Activated CD4-positive, alpha-beta memory T cell treated with anti-CD3 and anti-CD28 coated beads for 36 hours (primary cell): ENCODE measurements around the gene INPP5B. TPM values are rescaled to one million over a fixed set of nuclear protein-coding genes. Genes with fewer than 3 reads are reported as not detected.

Source experiments
- CTCF ChIA-PET: fragments of 350-600 bp; sonication (Branson Sonifier 250); formaldehyde crosslinking; loops from one replicate; lab custom pipeline; 2021; ENCODE audit warnings: antibody characterized with exemption, inconsistent platforms; lab: Charles Lee
- POLR2A ChIA-PET: fragments of 350-600 bp; sonication (Branson Sonifier 250); formaldehyde crosslinking; loops from one replicate; lab custom pipeline; 2021; ENCODE audit warnings: antibody characterized with exemption; lab: Charles Lee
- DNase-seq: peaks from one replicate; pipeline ENCODE4 v3.0.0-alpha.2; 2020
- H3K27ac Mint-ChIP-seq: one replicate; pipeline ENCODE4 v1.8.0; 2021; ENCODE audit warnings: mixed read lengths
- H3K27me3 Mint-ChIP-seq: one replicate; pipeline ENCODE4 v1.8.0; 2021; ENCODE audit warnings: mixed read lengths
- H3K36me3 Mint-ChIP-seq: one replicate; pipeline ENCODE4 v1.8.0; 2021; ENCODE audit warnings: mixed read lengths
- H3K4me1 Mint-ChIP-seq: one replicate; pipeline ENCODE4 v1.8.0; 2021; ENCODE audit warnings: low read depth, mixed read lengths
- H3K4me3 Mint-ChIP-seq: one replicate; pipeline ENCODE4 v1.8.0; 2021; ENCODE audit warnings: mild to moderate bottlenecking, mixed read lengths
- H3K9me3 Mint-ChIP-seq: one replicate; pipeline ENCODE4 v1.8.0; 2021; ENCODE audit warnings: mixed read lengths
- intact Hi-C: fragments of 100-400 bp; cut with micrococcal nuclease; formaldehyde crosslinking; loops from one replicate; pipeline ENCODE4 v1.15.1; 2023
- total RNA-seq, 2 experiments: library from RNA; stranded (reverse); gene quantifications; one replicate each; pipeline ENCODE4 v1.2.3, GENCODE V29; 2021

INPP5B gene
- total RNA-seq, 2 experiments from 2014 or later = 24.3 to 24.4 TPM

DNA sequence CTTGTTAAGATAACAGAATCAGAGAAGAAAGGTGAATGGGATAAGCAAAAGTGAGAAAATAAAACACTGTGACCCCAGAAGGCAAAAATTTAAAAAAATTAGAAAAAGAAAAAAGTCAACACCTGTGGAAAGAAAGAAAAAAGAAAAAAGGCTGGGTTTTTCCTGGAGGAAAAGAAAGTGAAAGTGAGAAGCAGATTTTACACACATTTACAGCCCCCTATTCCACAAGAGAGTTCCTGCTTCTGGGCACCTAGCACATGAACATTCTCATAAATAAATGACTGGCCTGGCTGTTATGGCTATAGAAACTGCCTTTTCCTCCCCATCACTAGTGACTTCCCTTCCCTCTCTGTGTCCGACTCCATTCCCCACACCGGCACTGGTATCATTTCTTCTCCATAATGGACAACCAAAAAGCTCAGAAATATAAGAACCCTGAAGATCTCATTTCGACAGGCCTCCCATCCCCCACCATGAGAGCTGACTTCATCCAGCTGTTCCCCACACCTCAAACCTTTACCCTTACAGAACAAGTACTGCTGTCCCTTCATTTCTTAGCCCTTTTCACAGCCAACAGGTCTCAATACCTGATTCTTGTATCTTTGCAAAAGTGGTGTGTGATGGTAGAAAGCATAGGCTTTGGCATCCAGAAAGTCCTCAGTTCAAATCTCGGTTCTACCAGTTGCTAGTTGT, 100.1 kb downstream of the INPP5B start:
- no peaks in the 10 kb centered on the region for H3K27me3 Mint-ChIP-seq
- H3K4me1 Mint-ChIP-seq = peaks cover 33% of the 10 kb centered on the region
- no peak for DNase-seq
- CTCF ChIA-PET = interaction anchor here (1.0 kb wide), 1 partner anchor 13 kb away, joined by 4 read pairs; the partner anchor contains the start of gene MTF1
- H3K27ac Mint-ChIP-seq = peak overlapping the region; percentile 39
- peaks cover 5% of the 10 kb centered on the region for H3K36me3 Mint-ChIP-seq
- H3K4me3 Mint-ChIP-seq = peak overlapping the region; percentile 28
- intact Hi-C loops = no loop called here
- POLR2A ChIA-PET = no interaction called here
- H3K9me3 Mint-ChIP-seq = no peaks in the 10 kb centered on the region

- Mint-ChIP-seq H3K27me3 (no peaks in the 10 kb centered on the region), H3K27ac (no peak overlapping the region), H3K4me1 (peaks cover 33% of the 10 kb centered on the region), H3K36me3 (peaks cover 8% of the 10 kb centered on the region), H3K9me3 (no peaks in the 10 kb centered on the region), H3K4me3 (no peak overlapping the region)
- POLR2A ChIA-PET = no interaction called here
- CTCF ChIA-PET = no interaction called here
- intact Hi-C loops = no loop called here
- no peak for DNase-seq
Observed at GRCh38 chr1:37845786-37846185, 101.1 kb downstream of the INPP5B start.

DNA sequence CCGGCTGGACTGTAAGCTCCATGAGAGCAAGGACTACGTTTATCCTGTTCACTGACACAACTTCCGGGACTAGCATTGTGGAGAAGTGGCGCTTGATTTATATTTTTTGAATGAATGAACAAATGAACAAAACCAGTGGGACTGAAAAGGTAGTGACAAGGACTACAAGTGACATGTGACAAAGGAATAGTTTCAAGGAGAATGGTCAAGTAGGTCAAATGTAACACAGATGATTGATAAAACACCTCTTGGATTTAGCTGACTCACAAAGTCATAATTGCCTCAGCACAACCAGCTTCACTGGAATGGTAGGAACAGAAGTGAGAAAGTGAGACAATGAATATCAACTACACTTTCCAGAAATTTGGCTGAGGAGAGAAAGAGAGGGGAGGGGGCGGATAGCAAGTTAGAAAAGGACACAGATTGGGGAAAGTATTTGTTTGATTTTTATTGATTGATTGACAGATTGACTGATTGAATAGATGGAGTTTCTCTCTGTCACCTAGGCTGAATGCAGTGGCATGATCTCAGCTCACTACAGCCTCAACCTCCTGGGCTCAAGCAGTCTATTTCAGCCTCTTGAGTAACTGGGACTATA, 101.7 kb downstream of the INPP5B start:
- Mint-ChIP-seq H3K4me3 (no peak overlapping the region), H3K9me3 (no peaks in the 10 kb centered on the region), H3K27me3 (no peaks in the 10 kb centered on the region), H3K36me3 (peaks cover 8% of the 10 kb centered on the region), H3K4me1 (peaks cover 33% of the 10 kb centered on the region), H3K27ac (no peak overlapping the region)
- DNase-seq = no peak
- POLR2A ChIA-PET = no interaction called here
- intact Hi-C loops = no loop called here
- CTCF ChIA-PET = no interaction called here

- ChIA-PET POLR2A (interaction anchor here (0.5 kb wide), 1 partner anchor 58 kb away, joined by 3 read pairs; no protein-coding TSS in a partner anchor), CTCF (no interaction called here)
- peaks cover 33% of the 10 kb centered on the region for H3K4me1 Mint-ChIP-seq
- H3K9me3 Mint-ChIP-seq = no peaks in the 10 kb centered on the region
- DNase-seq = no peak
- H3K4me3 Mint-ChIP-seq = no peak overlapping the region
- H3K36me3 Mint-ChIP-seq = peaks cover 8% of the 10 kb centered on the region
- no peak overlapping the region for H3K27ac Mint-ChIP-seq
- intact Hi-C loops = no loop called here
- no peaks in the 10 kb centered on the region for H3K27me3 Mint-ChIP-seq
Observed at GRCh38 chr1:37844536-37844935, 102.3 kb downstream of the INPP5B start.

GRCh38 chr1:37841652-37842051, 105.2 kb downstream of the INPP5B start:
- Mint-ChIP-seq H3K4me3 (no peak overlapping the region), H3K36me3 (peaks cover 7% of the 10 kb centered on the region), H3K27ac (no peak overlapping the region), H3K4me1 (peaks cover 22% of the 10 kb centered on the region), H3K9me3 (no peaks in the 10 kb centered on the region), H3K27me3 (no peaks in the 10 kb centered on the region)
- intact Hi-C loops = no loop called here
- CTCF ChIA-PET = interaction anchor here (1.4 kb wide), 1 partner anchor 18 kb away, joined by 3 read pairs; no protein-coding TSS in a partner anchor
- POLR2A ChIA-PET = interaction anchor here (1.2 kb wide), 1 partner anchor 13 kb away, joined by 3 read pairs; no protein-coding TSS in a partner anchor
- DNase-seq = no peak

DNA sequence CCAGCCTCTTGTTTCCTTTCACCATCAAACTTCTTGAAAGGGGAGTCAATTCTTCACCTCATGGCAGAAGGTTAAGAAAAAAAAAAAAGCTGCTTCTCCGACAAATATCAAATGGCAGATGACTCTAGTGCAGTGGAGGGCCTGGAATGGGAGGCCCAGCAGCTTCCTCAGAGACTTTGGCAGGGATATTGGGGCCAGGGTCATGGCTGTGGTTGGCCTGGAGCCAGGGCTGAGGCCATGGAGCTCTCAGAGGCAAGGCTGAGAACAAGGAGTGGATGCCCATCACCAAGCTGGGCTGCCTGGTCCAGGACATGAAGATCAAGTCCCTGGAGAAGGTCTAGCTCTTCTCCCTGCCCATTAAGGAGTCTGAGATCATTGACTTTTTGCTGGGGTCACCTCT, 106.1 kb downstream of the INPP5B start:
- CTCF ChIA-PET = interaction anchor here (1.0 kb wide), 1 partner anchor 19 kb away, joined by 4 read pairs; the partner anchor contains the start of gene MTF1

DNA sequence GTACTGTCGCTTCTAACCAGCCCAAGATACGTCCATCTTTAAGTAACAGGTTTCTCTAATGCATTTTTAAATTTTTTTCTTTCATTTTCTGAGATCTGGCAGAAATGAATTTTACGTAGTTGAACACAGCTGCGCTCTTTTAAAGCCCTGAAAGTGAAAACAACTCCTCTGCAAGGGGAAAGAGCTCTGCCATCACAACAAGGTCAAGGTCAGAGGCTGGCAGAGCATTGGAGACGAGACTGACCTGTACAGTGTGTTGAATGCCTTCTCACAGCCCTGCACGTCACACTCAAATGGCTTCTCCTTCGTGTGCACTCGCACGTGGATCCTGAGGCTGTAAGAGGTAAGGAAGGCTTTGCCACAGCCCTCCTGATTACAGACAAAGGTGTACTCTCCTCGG, 107.2 kb downstream of the INPP5B start:
- ChIA-PET POLR2A (no interaction called here), CTCF (interaction anchor here (0.7 kb wide), 1 partner anchor 8 kb away, joined by 3 read pairs; no protein-coding TSS in a partner anchor)
- no peak for DNase-seq
- Mint-ChIP-seq H3K4me1 (peaks cover 2% of the 10 kb centered on the region), H3K27ac (no peak overlapping the region), H3K9me3 (no peaks in the 10 kb centered on the region), H3K36me3 (peaks cover 13% of the 10 kb centered on the region), H3K27me3 (no peaks in the 10 kb centered on the region), H3K4me3 (no peak overlapping the region)
- intact Hi-C loops = no loop called here

More for the DNA sequence above, 106.1 kb downstream of the INPP5B start:
- H3K27ac Mint-ChIP-seq = no peak overlapping the region
- no peaks in the 10 kb centered on the region for H3K9me3 Mint-ChIP-seq
- no peak overlapping the region for H3K4me3 Mint-ChIP-seq
- peaks cover 13% of the 10 kb centered on the region for H3K4me1 Mint-ChIP-seq
- POLR2A ChIA-PET = interaction anchor here (1.2 kb wide), 1 partner anchor 12 kb away, joined by 3 read pairs; no protein-coding TSS in a partner anchor
- peaks cover 11% of the 10 kb centered on the region for H3K36me3 Mint-ChIP-seq
- no peaks in the 10 kb centered on the region for H3K27me3 Mint-ChIP-seq
- DNase-seq = no peak
- intact Hi-C loops = no loop called here

- intact Hi-C loops = no loop called here
- Mint-ChIP-seq H3K27me3 (no peaks in the 10 kb centered on the region), H3K27ac (no peak overlapping the region), H3K4me3 (no peak overlapping the region), H3K9me3 (no peaks in the 10 kb centered on the region), H3K36me3 (peaks cover 28% of the 10 kb centered on the region), H3K4me1 (no peaks in the 10 kb centered on the region)
- ChIA-PET CTCF (no interaction called here), POLR2A (no interaction called here)
- DNase-seq = no peak
Observed at GRCh38 chr1:37836788-37837187, 110.1 kb downstream of the INPP5B start.

DNA sequence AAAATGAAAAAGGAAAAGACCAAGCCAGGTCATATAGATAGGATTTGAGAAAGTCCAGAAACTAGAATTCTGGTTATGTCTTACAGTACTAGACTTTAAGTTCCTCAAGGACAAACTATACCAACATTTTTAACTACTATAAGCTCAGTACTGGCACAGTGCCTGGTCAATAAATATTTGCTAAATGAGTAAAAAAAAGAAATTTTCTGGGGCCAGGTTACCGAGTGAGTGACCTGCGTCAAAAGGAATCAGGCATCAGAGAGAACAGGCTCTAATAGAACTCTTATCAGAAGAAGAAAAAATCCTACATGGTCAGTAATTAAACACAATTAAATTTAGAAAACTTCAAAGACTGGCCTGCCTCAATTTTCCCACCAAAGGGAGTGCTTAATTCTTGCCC, 115.0 kb downstream of the INPP5B start:
- H3K27ac Mint-ChIP-seq = no peak overlapping the region
- intact Hi-C loops = no loop called here
- H3K9me3 Mint-ChIP-seq = no peaks in the 10 kb centered on the region
- H3K27me3 Mint-ChIP-seq = no peaks in the 10 kb centered on the region
- POLR2A ChIA-PET = no interaction called here
- CTCF ChIA-PET = no interaction called here
- peaks cover 34% of the 10 kb centered on the region for H3K36me3 Mint-ChIP-seq
- H3K4me1 Mint-ChIP-seq = no peaks in the 10 kb centered on the region
- no peak overlapping the region for H3K4me3 Mint-ChIP-seq
- no peak for DNase-seq

DNA sequence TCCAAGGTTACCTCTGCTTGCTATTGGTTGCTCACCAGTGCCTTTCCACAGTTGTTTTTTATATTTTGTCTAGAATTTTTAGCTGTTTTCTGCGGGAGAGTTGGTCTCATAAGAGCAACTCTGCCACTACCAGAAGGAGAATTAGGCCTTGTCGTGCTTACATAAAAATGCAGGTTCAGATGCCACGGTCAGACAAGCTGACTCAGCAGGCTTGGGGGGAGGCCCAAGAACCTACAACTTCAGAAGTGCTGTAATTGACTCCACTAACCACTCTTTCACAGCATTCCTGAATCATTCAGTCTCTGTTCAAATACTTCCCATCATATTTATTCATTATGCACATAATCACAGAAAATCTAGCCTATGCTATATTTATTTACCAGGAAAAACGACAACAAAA, 115.7 kb downstream of the INPP5B start:
- no peak overlapping the region for H3K27ac Mint-ChIP-seq
- no peak for DNase-seq
- peaks cover 30% of the 10 kb centered on the region for H3K36me3 Mint-ChIP-seq
- CTCF ChIA-PET = interaction anchor here (1.1 kb wide), 1 partner anchor 1001 kb away, joined by 4 read pairs; no protein-coding TSS in a partner anchor
- H3K9me3 Mint-ChIP-seq = no peaks in the 10 kb centered on the region
- POLR2A ChIA-PET = no interaction called here
- no peaks in the 10 kb centered on the region for H3K4me1 Mint-ChIP-seq
- H3K4me3 Mint-ChIP-seq = no peak overlapping the region
- intact Hi-C loops = no loop called here
- H3K27me3 Mint-ChIP-seq = no peaks in the 10 kb centered on the region

- Mint-ChIP-seq H3K9me3 (no peaks in the 10 kb centered on the region), H3K36me3 (peaks cover 30% of the 10 kb centered on the region), H3K4me1 (peaks cover 13% of the 10 kb centered on the region), H3K4me3 (no peak overlapping the region), H3K27ac (no peak overlapping the region), H3K27me3 (no peaks in the 10 kb centered on the region)
- POLR2A ChIA-PET = interaction anchor here (0.7 to 1.2 kb wide), 2 partner anchors 13 to 139 kb away, joined by 3 read pairs; no protein-coding TSS in a partner anchor
- no peak for DNase-seq
- CTCF ChIA-PET = no interaction called here
- intact Hi-C loops = no loop called here
Observed at GRCh38 chr1:37828410-37829074, 118.3 kb downstream of the INPP5B start.

DNA sequence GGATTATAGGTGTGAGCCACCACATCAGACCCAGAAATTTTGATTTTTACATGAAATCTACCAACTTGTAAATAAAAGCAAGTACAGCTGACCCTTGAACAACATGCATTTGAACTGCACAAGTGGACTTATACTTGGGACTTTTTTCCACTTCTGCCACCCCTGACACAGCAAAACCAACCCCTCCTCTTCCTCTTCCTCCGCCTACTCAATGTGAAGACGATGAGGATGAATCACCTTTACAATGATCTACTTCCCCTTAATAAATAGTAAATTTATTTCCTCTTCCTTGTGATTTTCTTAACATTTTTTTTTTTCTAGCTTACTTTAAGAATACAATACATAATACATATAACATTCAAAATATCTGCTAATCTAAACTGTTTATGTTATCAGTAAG, 121.3 kb downstream of the INPP5B start:
- Mint-ChIP-seq H3K9me3 (no peaks in the 10 kb centered on the region), H3K27me3 (no peaks in the 10 kb centered on the region), H3K36me3 (peaks cover 28% of the 10 kb centered on the region), H3K27ac (peak overlapping the region; percentile 72), H3K4me3 (no peak overlapping the region), H3K4me1 (peaks cover 22% of the 10 kb centered on the region)
- intact Hi-C loops = no loop called here
- CTCF ChIA-PET = interaction anchor here (1.9 kb wide), 1 partner anchor 35 kb away, joined by 5 read pairs; no protein-coding TSS in a partner anchor
- POLR2A ChIA-PET = no interaction called here
- DNase-seq = no peak
